Kidney (tissue), 14 donors: Measurements from ENCODE around the gene SPOCK1. TPM values are rescaled to one million over a fixed set of nuclear protein-coding genes. Genes with fewer than 3 reads are reported as not detected.

Experiments
- DNase-seq, 5 donors: peaks; one replicate each; pipeline ENCODE4 v3.0.0-alpha.2; 2013 to 2020
- FAIRE-seq: peaks from 2 replicates; lab custom pipeline; 2012; peaks lifted over from hg19 to GRCh38; lab: Jason Lieb, UNC
- H3K27ac ChIP-seq, 2 donors: one replicate each; pipeline ENCODE4 v1.7.0; 2013; ENCODE audit warnings: low read depth in 2 of 2, low read length in 2 of 2, inconsistent platforms in 1 of 2
- H3K27me3 ChIP-seq: one replicate; pipeline ENCODE4 v1.7.1; 2013; ENCODE audit warnings: low read length, inconsistent platforms; ENCODE audit not compliant: control insufficient read depth, insufficient read depth
- H3K36me3 ChIP-seq, 3 donors: one replicate each; pipeline versions ENCODE4 v1.7.0 to v1.7.1; 2013; ENCODE audit warnings: low read length in 3 of 3, control low read depth in 1 of 3, inconsistent platforms in 1 of 3; ENCODE audit not compliant: insufficient read depth in 3 of 3, control insufficient read depth in 2 of 3
- H3K4me1 ChIP-seq, 3 donors: one replicate each; pipeline versions ENCODE4 v1.7.0 to v1.7.1; 2013; ENCODE audit warnings: low read length in 3 of 3, inconsistent platforms in 1 of 3, low read depth in 1 of 3; ENCODE audit not compliant: control insufficient read depth in 2 of 3, insufficient read depth in 2 of 3
- H3K4me3 ChIP-seq, 3 donors: one replicate each; pipeline versions ENCODE4 v1.7.0 to v1.8.1; 2013; ENCODE audit warnings: low read length in 3 of 3, control low read depth in 1 of 3, inconsistent platforms in 1 of 3
- H3K9ac ChIP-seq, 3 donors: one replicate each; pipeline versions ENCODE4 v1.7.0 to v1.7.1; 2013; ENCODE audit warnings: low read length in 3 of 3, control low read depth in 1 of 3, inconsistent platforms in 1 of 3
- H3K9me3 ChIP-seq, 3 donors: one replicate each; pipeline versions ENCODE4 v1.7.0 to v1.7.1; 2013; ENCODE audit warnings: low read length in 3 of 3, control low read depth in 1 of 3, inconsistent platforms in 1 of 3; ENCODE audit not compliant: control insufficient read depth in 2 of 3, insufficient read depth in 1 of 3
- CTCF ChIP-seq: IDR thresholded peaks from 3 replicates; pipeline ENCODE4 v1.5.1; 2012; ENCODE audit warnings: mild to moderate bottlenecking, moderate library complexity, borderline replicate concordance; ENCODE audit not compliant: insufficient read depth; ENCODE audit errors: extremely low read depth
- intact Hi-C: fragments of 100-400 bp; cut with DNase I; formaldehyde crosslinking; loops from one replicate; pipeline ENCODE4 v1.11.1; 2022
- polyA plus RNA-seq: library from polyadenylated mRNA; stranded (reverse); fragments of 350-450 nt; fragmentation: Illumina TruSeq; extraction: RNeasy Lipid Tissue Mini Kit (QIAGEN cat#74804); gene quantifications from one replicate; pipeline ENCODE4 v1.2.3, GENCODE V29; 2014; ENCODE audit warnings: low read depth, low replicate concordance; ENCODE audit not compliant: insufficient read depth
- total RNA-seq: library from RNA; stranded (reverse); fragmentation: NEBNext Ultra II Directional; extraction: Animal tissue kit (Norgen Biotek cat#: 25700); gene quantifications from one replicate; pipeline ENCODE4 v1.2.1, GENCODE V29; 2021
- donor health status: control.
- donor health status: control.
- donor health status: control.
- donor health status: control.
- donor health status: control.
- donor health status: DM: yes; HTN: yes; CAD: no.
- donor health status: Normal renal cell carcinoma (clear cell type).

SPOCK1 gene
- total and polyA plus RNA-seq, 2 donors from 2014 or later, result 15.7 to 32.8 TPM

- TF ChIP-seq CTCF, result no peak
- intact Hi-C loops, result no loop called here
- Histone ChIP-seq H3K27me3 (no peaks in the 10 kb centered on the region), H3K9me3 (no peaks in the 10 kb centered on the region), H3K36me3 (no peaks in the 10 kb centered on the region), H3K4me1 (peaks cover 0 to 2% (median 0%) of the 10 kb centered on the region in 3 donors), H3K9ac (no peak overlapping the region), H3K27ac (no peak overlapping the region), H3K4me3 (no peak overlapping the region)
- DNase-seq (no peak), FAIRE-seq (no peak)
These were observed 322.5 kb downstream of the SPOCK1 start for GRCh38 chr5:137176609-137177008.

DNA sequence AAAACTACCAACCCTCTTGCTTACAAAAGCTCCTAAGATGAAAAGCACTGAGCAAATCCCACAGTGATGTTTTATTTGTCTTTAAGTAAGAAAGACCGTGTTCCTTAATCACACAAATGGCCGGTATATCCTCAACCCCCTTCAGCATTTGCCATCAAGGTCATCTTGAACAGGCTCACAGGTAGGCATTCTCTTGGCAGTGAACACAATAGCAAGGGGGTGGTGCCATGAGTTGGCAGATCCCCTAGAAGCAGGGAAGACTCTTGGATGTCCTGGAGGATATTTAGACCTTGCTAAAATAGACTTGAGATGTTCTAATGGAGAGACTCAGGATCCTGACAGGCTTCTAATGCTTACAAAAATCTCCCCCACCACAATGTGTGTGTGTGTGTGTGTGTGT lies 323.0 kb downstream of the SPOCK1 start:
- H3K9ac ChIP-seq, result no peak overlapping the region
- FAIRE-seq (no peak), DNase-seq (no peak)
- no peak for TF ChIP-seq CTCF
- H3K27me3 ChIP-seq, result no peaks in the 10 kb centered on the region
- peaks cover 0 to 2% (median 0%) of the 10 kb centered on the region in 3 donors for H3K4me1 ChIP-seq
- no peaks in the 10 kb centered on the region for H3K36me3 ChIP-seq
- intact Hi-C loops, result no loop called here
- no peak overlapping the region for H3K27ac ChIP-seq
- no peaks in the 10 kb centered on the region for H3K9me3 ChIP-seq
- H3K4me3 ChIP-seq, result no peak overlapping the region

GRCh38 chr5:137174196-137174595 lies 324.9 kb downstream of the SPOCK1 start:
- Histone ChIP-seq H3K27me3 (no peaks in the 10 kb centered on the region), H3K27ac (no peak overlapping the region), H3K9ac (no peak overlapping the region), H3K4me3 (no peak overlapping the region), H3K4me1 (peaks cover 0 to 2% (median 0%) of the 10 kb centered on the region in 3 donors), H3K9me3 (no peaks in the 10 kb centered on the region), H3K36me3 (no peaks in the 10 kb centered on the region)
- intact Hi-C loops, result no loop called here
- TF ChIP-seq CTCF, result no peak
- DNase-seq (no peak), FAIRE-seq (no peak)

GRCh38 chr5:137172258-137172657 lies 326.9 kb downstream of the SPOCK1 start:
- H3K4me3 ChIP-seq, result no peak overlapping the region
- FAIRE-seq (no peak), DNase-seq (no peak)
- TF ChIP-seq CTCF, result no peak
- intact Hi-C loops, result no loop called here
- no peaks in the 10 kb centered on the region for H3K27me3 ChIP-seq
- no peaks in the 10 kb centered on the region for H3K36me3 ChIP-seq
- no peak overlapping the region for H3K9ac ChIP-seq
- no peaks in the 10 kb centered on the region for H3K4me1 ChIP-seq
- H3K9me3 ChIP-seq, result no peaks in the 10 kb centered on the region
- no peak overlapping the region for H3K27ac ChIP-seq
